Esophagus muscularis mucosa (tissue), 4 donors: ENCODE measurements around the gene ACP2. TPM values are rescaled to one million over a fixed set of nuclear protein-coding genes. Genes with fewer than 3 reads are reported as not detected.
A peak's percentile ranks its signal among the peaks of the same experiment; 100 is the strongest.

Source experiments
- DNase-seq: peaks from one replicate; pipeline ENCODE4 v3.0.0-alpha.2; 2017; ENCODE audit errors: extremely low spot score
- H3K27ac ChIP-seq, 4 donors: fragments of 200-600 bp; sonication (generic); replicated peaks in 1 of 4; 1 replicate in 3 of 4; 2 replicates in 1 of 4; pipeline ENCODE4 v1.5.1; 2016 to 2019; ENCODE audit warnings: mild to moderate bottlenecking in 1 of 4
- H3K27me3 ChIP-seq, 4 donors: fragments of 200-600 bp; sonication (generic); one replicate each; pipeline versions ENCODE4 v1.5.1 to v1.6.0; 2016 to 2019
- H3K36me3 ChIP-seq, 4 donors: fragments of 200-600 bp; sonication (generic); one replicate each; pipeline ENCODE4 v1.5.1; 2016 to 2019
- H3K4me1 ChIP-seq, 4 donors: fragments of 200-600 bp; sonication (generic); one replicate each; pipeline ENCODE4 v1.5.1; 2016 to 2019
- H3K4me3 ChIP-seq, 4 donors: fragments of 200-600 bp; sonication (generic); 1 replicate in 2 of 4; 2 replicates in 2 of 4; pipeline ENCODE4 v1.5.1; 2016 to 2019; ENCODE audit warnings: mild to moderate bottlenecking in 4 of 4, moderate library complexity in 1 of 4
- H3K9me3 ChIP-seq, 4 donors: fragments of 200-600 bp; sonication (generic); 1 replicate in 3 of 4; 2 replicates in 1 of 4; pipeline ENCODE4 v1.5.1; 2016 to 2019
- CTCF ChIP-seq, 3 experiments: fragments of 200-600 bp in 2 of 3; fragments of 450-650 bp in 1 of 3; sonication (generic) in 2 of 3; IDR thresholded peaks; one replicate each; pipeline ENCODE4 v1.5.1; 2017 to 2019; ENCODE audit warnings: antibody characterized with exemption in 3 of 3, mild to moderate bottlenecking in 2 of 3, moderate library complexity in 1 of 3
- EP300 ChIP-seq: sonication (generic); formaldehyde crosslinking; IDR thresholded peaks from one replicate; pipeline ENCODE4 v1.6.1; 2017; ENCODE audit warnings: antibody characterized with exemption
- POLR2A ChIP-seq: fragments of 450-650 bp; IDR thresholded peaks from one replicate; pipeline ENCODE4 v1.6.1; 2017; ENCODE audit warnings: antibody characterized with exemption, moderate library complexity, mild to moderate bottlenecking, low read depth
- POLR2AphosphoS5 ChIP-seq, 2 donors: sonication (generic); formaldehyde crosslinking; IDR thresholded peaks; one replicate each; pipeline ENCODE4 v1.6.1; 2017; ENCODE audit warnings: antibody characterized with exemption in 2 of 2
- WGBS: methylation state at CpG from one replicate; pipeline ENCODE4 v1.1.5; 2018; 5-methylcytosine and 5-hydroxymethylcytosine counted together
- intact Hi-C: fragments of 100-400 bp; cut with DNase I; formaldehyde crosslinking; loops from one replicate; pipeline ENCODE4 v1.15.1; 2023
- total RNA-seq, 4 donors: library from RNA; depleted of rRNA; stranded (reverse); fragments of >200 nt; gene quantifications; one replicate each; pipeline versions ENCODE4 v1.1.0 to v1.2.1, GENCODE V29; 2016

ACP2 gene
- total RNA-seq, 4 donors from 2014 or later = 19.5 to 42.7 (median 28.6) TPM

GRCh38 chr11:47264119-47264518 is 15.5 kb upstream of the ACP2 start:
- Histone ChIP-seq H3K27ac (no peak overlapping the region), H3K9me3 (no peaks in the 10 kb centered on the region), H3K27me3 (no peaks in the 10 kb centered on the region), H3K4me1 (peaks cover 23 to 29% (median 24%) of the 10 kb centered on the region in 4 donors), H3K4me3 (no peak overlapping the region), H3K36me3 (peaks cover 0 to 30% (median 9%) of the 10 kb centered on the region in 4 donors)
- TF ChIP-seq EP300 (no peak), POLR2A (no peak), CTCF (IDR thresholded peaks at IDR 0.05) (no peak), POLR2AphosphoS5 (IDR thresholded peaks at IDR 0.05) (no peak)
- intact Hi-C loops = no loop called here
- 91% methylated on average over 6 of the region's 6 CpGs for WGBS
- no peak for DNase-seq

GRCh38 chr11:47261291-47261800 is 12.7 kb upstream of the ACP2 start:
- H3K4me3 ChIP-seq = no peak overlapping the region
- no peaks in the 10 kb centered on the region for H3K9me3 ChIP-seq
- TF ChIP-seq CTCF (IDR thresholded peaks at IDR 0.05) (no peak), POLR2AphosphoS5 (IDR thresholded peaks at IDR 0.05) (no peak), EP300 (no peak), POLR2A (no peak)
- 95% methylated on average over 16 of the region's 22 CpGs for WGBS
- no peak overlapping the region for H3K27ac ChIP-seq
- peaks cover 36 to 39% (median 38%) of the 10 kb centered on the region in 4 donors for H3K4me1 ChIP-seq
- peaks cover 0 to 30% (median 9%) of the 10 kb centered on the region in 4 donors for H3K36me3 ChIP-seq
- intact Hi-C loops = no loop called here
- no peaks in the 10 kb centered on the region for H3K27me3 ChIP-seq
- DNase-seq = no peak

GRCh38 chr11:47260366-47260765 is 11.8 kb upstream of the ACP2 start:
- Histone ChIP-seq H3K27ac (no peak overlapping the region), H3K27me3 (no peaks in the 10 kb centered on the region), H3K4me3 (no peak overlapping the region), H3K4me1 (peaks cover 43 to 47% (median 45%) of the 10 kb centered on the region in 4 donors), H3K36me3 (peaks cover 0 to 30% (median 9%) of the 10 kb centered on the region in 4 donors), H3K9me3 (no peaks in the 10 kb centered on the region)
- intact Hi-C loops = no loop called here
- WGBS = 88% methylated on average over 13 of the region's 19 CpGs
- no peak for DNase-seq
- no peak for TF ChIP-seq EP300
- TF ChIP-seq CTCF (IDR thresholded peaks at IDR 0.05) = no peak
- TF ChIP-seq POLR2AphosphoS5 (IDR thresholded peaks at IDR 0.05) = no peak
- TF ChIP-seq POLR2A = no peak

GRCh38 chr11:47259232-47259977 is 10.8 kb upstream of the ACP2 start:
- Histone ChIP-seq H3K4me3 (no peak overlapping the region), H3K27me3 (no peaks in the 10 kb centered on the region), H3K27ac (peak overlapping the region in 1 of 4 donors; percentile 73), H3K4me1 (peaks cover 46 to 56% (median 52%) of the 10 kb centered on the region in 4 donors), H3K36me3 (peaks cover 0 to 30% (median 9%) of the 10 kb centered on the region in 4 donors), H3K9me3 (no peaks in the 10 kb centered on the region)
- intact Hi-C loops = no loop called here
- WGBS = 52% methylated on average over 10 of the region's 10 CpGs
- TF ChIP-seq POLR2AphosphoS5 (IDR thresholded peaks at IDR 0.05) (no peak), CTCF (IDR thresholded peaks at IDR 0.05) (peak; percentile 42 to 58 (median 52))
- DNase-seq = no peak
